Endothelial cell of umbilical vein (primary cell): ENCODE data around the gene GRID2.

Experiments
- CTCF ChIP-seq, 2 donors: IDR thresholded peaks; 1 replicate in 1 of 2; 2 replicates in 1 of 2; pipeline ENCODE4 v1.5.1; 2011; ENCODE audit warnings: low read length in 2 of 2, mild to moderate bottlenecking in 2 of 2, moderate library complexity in 2 of 2, control low read depth in 1 of 2, inconsistent platforms in 1 of 2, low read depth in 1 of 2; ENCODE audit not compliant: insufficient read depth in 1 of 2; ENCODE audit errors: extremely low read depth in 1 of 2
- EZH2 ChIP-seq: IDR thresholded peaks from 2 replicates; pipeline ENCODE4 v1.6.1; 2012; ENCODE audit warnings: borderline replicate concordance, low read depth, mild to moderate bottlenecking, moderate library complexity, low read length, inconsistent platforms; ENCODE audit not compliant: severe bottlenecking
- JUN ChIP-seq: IDR thresholded peaks from 2 replicates; pipeline ENCODE4 v1.6.1; 2011; ENCODE audit warnings: borderline replicate concordance, low read depth; ENCODE audit not compliant: insufficient read length, insufficient read depth
- POLR2A ChIP-seq: IDR thresholded peaks from 2 replicates; pipeline ENCODE4 v1.6.1; 2012; ENCODE audit warnings: low read depth, mild to moderate bottlenecking, control low read depth, low read length
- POLR2AphosphoS5 ChIP-seq: IDR thresholded peaks from 2 replicates; pipeline ENCODE4 v1.6.1; 2012; ENCODE audit warnings: low read depth, mild to moderate bottlenecking, control low read depth, low read length, moderate library complexity; ENCODE audit not compliant: insufficient read depth

- TF ChIP-seq EZH2 (no peak), JUN (no peak), POLR2AphosphoS5 (no peak), CTCF (IDR thresholded peaks at IDR 0.05; ENCODE audit: extremely low read depth in 1 of 2, insufficient read depth in 1 of 2, low read depth in 1 of 2, low read length in 2 of 2) (no peak), POLR2A (no peak)
These were observed 296.9 kb downstream of the GRID2 start for GRCh38 chr4:92600638-92601037.
